Hepatocyte (in vitro differentiated cells): ENCODE data around the gene DGAT2. TPM values are rescaled to one million over a fixed set of nuclear protein-coding genes. Genes with fewer than 3 reads are reported as not detected.

Experiments
- DNase-seq: peaks from one replicate; pipeline ENCODE4 v3.0.0-alpha.2; 2016; ENCODE audit warnings: low spot score
- H2AFZ ChIP-seq: fragments of 200-600 bp; sonication (generic); 2 replicates; pipeline ENCODE4 v1.6.0; 2016; ENCODE audit warnings: antibody characterized with exemption, mild to moderate bottlenecking
- H3K27ac ChIP-seq: fragments of 200-600 bp; sonication (generic); 2 replicates; pipeline ENCODE4 v1.5.1; 2016; ENCODE audit warnings: mild to moderate bottlenecking
- H3K27me3 ChIP-seq: fragments of 200-600 bp; sonication (generic); 2 replicates; pipeline ENCODE4 v1.6.1; 2016
- H3K36me3 ChIP-seq: fragments of 200-600 bp; sonication (generic); replicated peaks from 2 replicates; pipeline ENCODE4 v1.5.1; 2016; ENCODE audit warnings: low read depth; ENCODE audit not compliant: insufficient read depth
- H3K4me1 ChIP-seq: fragments of 200-600 bp; sonication (generic); 2 replicates; pipeline ENCODE4 v1.5.1; 2016; ENCODE audit warnings: mild to moderate bottlenecking, moderate library complexity; ENCODE audit not compliant: insufficient read depth
- H3K4me2 ChIP-seq: fragments of 200-600 bp; sonication (generic); 2 replicates; pipeline ENCODE4 v1.6.0; 2016
- H3K4me3 ChIP-seq: fragments of 200-600 bp; sonication (generic); 2 replicates; pipeline ENCODE4 v1.5.1; 2016; ENCODE audit warnings: mild to moderate bottlenecking
- H3K79me2 ChIP-seq: fragments of 200-600 bp; sonication (generic); 2 replicates; pipeline ENCODE4 v1.6.0; 2017; ENCODE audit warnings: mild to moderate bottlenecking
- H3K9me2 ChIP-seq: fragments of 200-600 bp; sonication (generic); replicated peaks from 2 replicates; pipeline ENCODE4 v1.6.0; 2017; ENCODE audit warnings: mild to moderate bottlenecking; ENCODE audit not compliant: insufficient read depth
- H3K9me3 ChIP-seq: fragments of 200-600 bp; sonication (generic); 2 replicates; pipeline ENCODE4 v1.5.1; 2016; ENCODE audit warnings: low read depth, mild to moderate bottlenecking
- H4K20me1 ChIP-seq: fragments of 200-600 bp; sonication (generic); 2 replicates; pipeline ENCODE4 v1.6.0; 2016; ENCODE audit warnings: mild to moderate bottlenecking; ENCODE audit not compliant: insufficient read depth, poor library complexity, severe bottlenecking
- CTCF ChIP-seq: fragments of 200-600 bp; sonication (generic); IDR thresholded peaks from 2 replicates; pipeline ENCODE4 v1.5.1; 2016; ENCODE audit warnings: antibody characterized with exemption, mild to moderate bottlenecking; ENCODE audit not compliant: poor library complexity
- EZH2 ChIP-seq: fragments of 200-600 bp; sonication (generic); IDR thresholded peaks from 2 replicates; pipeline ENCODE4 v1.6.1; 2016; ENCODE audit warnings: antibody characterized with exemption, mild to moderate bottlenecking, borderline replicate concordance
- EZH2phosphoT487 ChIP-seq: fragments of 200-600 bp; sonication (generic); IDR thresholded peaks from one replicate; pipeline ENCODE4 v1.6.1; 2018; ENCODE audit warnings: antibody characterized with exemption, mild to moderate bottlenecking, low read depth, moderate library complexity; ENCODE audit not compliant: unreplicated experiment, severe bottlenecking
- WGBS: methylation state at CpG from one replicate; pipeline ENCODE4 v1.1.6; 2016; ENCODE audit warnings: low lambda C conversion rate; ENCODE audit errors: missing lambda C conversion rate; 5-methylcytosine and 5-hydroxymethylcytosine counted together
- polyA plus RNA-seq: library from polyadenylated mRNA; unstranded; fragments of >200 nt; fragmentation: Nextera tagmentation; extraction: Ambion mirVana; gene quantifications from 2 replicates; pipeline ENCODE4 v1.2.1, GENCODE V29; 2016
- total RNA-seq: library from RNA; depleted of rRNA; stranded (reverse); fragments of >200 nt; gene quantifications from 2 replicates; pipeline ENCODE4 v1.2.3, GENCODE V29; 2014

The DGAT2 gene
- total and polyA plus RNA-seq, 2 experiments from 2014 or later: 55.6 to 60.5 TPM

GRCh38 chr11:75785187-75785586 is 16.6 kb downstream of the DGAT2 start:
- no peak overlapping the region for H2AFZ ChIP-seq
- no peaks in the 10 kb centered on the region for H3K9me2 ChIP-seq
- no peak overlapping the region for H3K4me2 ChIP-seq
- no peak for DNase-seq
- H3K36me3 ChIP-seq: no peaks in the 10 kb centered on the region
- peaks cover 50% of the 10 kb centered on the region for H3K4me1 ChIP-seq
- peak overlapping the region; percentile 81 for H3K27ac ChIP-seq
- H4K20me1 ChIP-seq: no peaks in the 10 kb centered on the region
- no peaks in the 10 kb centered on the region for H3K27me3 ChIP-seq
- no peaks in the 10 kb centered on the region for H3K79me2 ChIP-seq
- no peaks in the 10 kb centered on the region for H3K9me3 ChIP-seq
- 59% methylated on average over 4 of the region's 4 CpGs for WGBS
- TF ChIP-seq EZH2phosphoT487 (no peak), CTCF (no peak)
- no peak overlapping the region for H3K4me3 ChIP-seq

GRCh38 chr11:75786101-75786736 is 17.6 kb downstream of the DGAT2 start:
- DNase-seq: peak; percentile 87
- Histone ChIP-seq H2AFZ (no peak overlapping the region), H3K27me3 (no peaks in the 10 kb centered on the region), H3K9me3 (no peaks in the 10 kb centered on the region), H3K9me2 (no peaks in the 10 kb centered on the region), H3K36me3 (no peaks in the 10 kb centered on the region), H4K20me1 (no peaks in the 10 kb centered on the region), H3K4me3 (no peak overlapping the region), H3K79me2 (no peaks in the 10 kb centered on the region), H3K27ac (peak overlapping the region; percentile 81), H3K4me2 (no peak overlapping the region), H3K4me1 (peaks cover 50% of the 10 kb centered on the region)
- TF ChIP-seq EZH2phosphoT487 (no peak), CTCF (no peak), EZH2 (no peak)
- 68% methylated on average over 8 of the region's 8 CpGs for WGBS

- Histone ChIP-seq H2AFZ (no peak overlapping the region), H3K4me1 (peaks cover 29% of the 10 kb centered on the region), H3K36me3 (no peaks in the 10 kb centered on the region), H3K9me2 (no peaks in the 10 kb centered on the region), H3K79me2 (no peaks in the 10 kb centered on the region), H3K27ac (no peak overlapping the region), H4K20me1 (no peaks in the 10 kb centered on the region), H3K4me2 (no peak overlapping the region), H3K4me3 (no peak overlapping the region), H3K9me3 (no peaks in the 10 kb centered on the region), H3K27me3 (no peaks in the 10 kb centered on the region)
- WGBS: 94% methylated on average over 3 of the region's 3 CpGs
- no peak for TF ChIP-seq CTCF
- TF ChIP-seq EZH2: no peak
- TF ChIP-seq EZH2phosphoT487: no peak
- DNase-seq: no peak
Measured at GRCh38 chr11:75789521-75789920, 20.9 kb downstream of the DGAT2 start.

- Histone ChIP-seq H3K79me2 (no peaks in the 10 kb centered on the region), H2AFZ (no peak overlapping the region), H3K9me3 (no peaks in the 10 kb centered on the region), H4K20me1 (no peaks in the 10 kb centered on the region), H3K4me2 (no peak overlapping the region), H3K4me1 (peaks cover 15% of the 10 kb centered on the region), H3K9me2 (no peaks in the 10 kb centered on the region), H3K27ac (no peak overlapping the region), H3K36me3 (no peaks in the 10 kb centered on the region), H3K4me3 (no peak overlapping the region), H3K27me3 (no peaks in the 10 kb centered on the region)
- DNase-seq: no peak
- 81% methylated on average over 2 of the region's 2 CpGs for WGBS
- TF ChIP-seq EZH2phosphoT487: no peak
- no peak for TF ChIP-seq EZH2
- TF ChIP-seq CTCF: no peak
Measured at GRCh38 chr11:75790986-75791385, 22.4 kb downstream of the DGAT2 start.
